ENCODE results near the gene RPL26.

DNA sequence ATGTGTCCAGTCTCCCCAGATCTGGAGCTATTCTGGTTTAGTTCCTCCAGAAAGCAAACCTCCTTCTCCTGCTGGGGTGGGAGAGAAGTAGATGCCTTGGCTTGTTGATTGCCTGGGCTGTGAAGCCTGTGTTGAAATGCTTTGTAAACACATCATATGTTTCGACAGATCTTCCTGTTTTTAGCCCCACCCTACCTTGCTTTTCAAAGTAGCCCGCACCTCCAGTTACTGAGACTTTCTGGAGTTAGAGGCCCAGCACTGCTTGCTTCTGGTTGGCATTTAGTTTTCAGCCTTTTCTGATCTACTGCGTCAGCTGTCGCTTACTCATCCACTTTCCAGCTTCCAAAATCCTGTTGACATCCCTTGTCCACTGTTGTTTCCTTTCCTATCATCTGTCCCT, 34.8 kb upstream of the RPL26 start:
- TF ChIP-seq POLR2A (IDR thresholded peaks at IDR 0.05), result no peak
- TF ChIP-seq, protein P1, sequence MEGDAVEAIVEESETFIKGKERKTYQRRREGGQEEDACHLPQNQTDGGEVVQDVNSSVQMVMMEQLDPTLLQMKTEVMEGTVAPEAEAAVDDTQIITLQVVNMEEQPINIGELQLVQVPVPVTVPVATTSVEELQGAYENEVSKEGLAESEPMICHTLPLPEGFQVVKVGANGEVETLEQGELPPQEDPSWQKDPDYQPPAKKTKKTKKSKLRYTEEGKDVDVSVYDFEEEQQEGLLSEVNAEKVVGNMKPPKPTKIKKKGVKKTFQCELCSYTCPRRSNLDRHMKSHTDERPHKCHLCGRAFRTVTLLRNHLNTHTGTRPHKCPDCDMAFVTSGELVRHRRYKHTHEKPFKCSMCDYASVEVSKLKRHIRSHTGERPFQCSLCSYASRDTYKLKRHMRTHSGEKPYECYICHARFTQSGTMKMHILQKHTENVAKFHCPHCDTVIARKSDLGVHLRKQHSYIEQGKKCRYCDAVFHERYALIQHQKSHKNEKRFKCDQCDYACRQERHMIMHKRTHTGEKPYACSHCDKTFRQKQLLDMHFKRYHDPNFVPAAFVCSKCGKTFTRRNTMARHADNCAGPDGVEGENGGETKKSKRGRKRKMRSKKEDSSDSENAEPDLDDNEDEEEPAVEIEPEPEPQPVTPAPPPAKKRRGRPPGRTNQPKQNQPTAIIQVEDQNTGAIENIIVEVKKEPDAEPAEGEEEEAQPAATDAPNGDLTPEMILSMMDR (IDR thresholded peaks at IDR 0.05), result no peak

All from thyroid gland (tissue), 4 donors.